Liver (tissue), 9 donors: Measurements from ENCODE around the gene ERCC6L2. TPM values are rescaled to one million over a fixed set of nuclear protein-coding genes. Genes with fewer than 3 reads are reported as not detected.
A peak's percentile ranks its signal among the peaks of the same experiment; 100 is the strongest.

ENCODE experiments used
- DNase-seq: peaks from one replicate; pipeline ENCODE4 v3.0.0-alpha.2; 2017; ENCODE audit warnings: low spot score
- H3K27ac ChIP-seq, 2 donors: one replicate each; pipeline ENCODE4 v1.7.0; 2013; ENCODE audit warnings: inconsistent platforms in 2 of 2, low read length in 2 of 2, control low read depth in 1 of 2, low read depth in 1 of 2, mild to moderate bottlenecking in 1 of 2
- H3K27me3 ChIP-seq, 4 donors: one replicate each; pipeline versions ENCODE4 v1.6.1 to v1.7.0; 2013; ENCODE audit warnings: low read length in 3 of 4, inconsistent platforms in 1 of 4, mild to moderate bottlenecking in 1 of 4, moderate library complexity in 1 of 4; ENCODE audit not compliant: control insufficient read depth in 4 of 4, insufficient read depth in 4 of 4
- H3K36me3 ChIP-seq, 4 donors: one replicate each; pipeline versions ENCODE4 v1.6.1 to v1.7.0; 2013; ENCODE audit warnings: low read length in 3 of 4, mild to moderate bottlenecking in 3 of 4, low read depth in 1 of 4, moderate library complexity in 1 of 4; ENCODE audit not compliant: control insufficient read depth in 4 of 4, insufficient read depth in 3 of 4
- H3K4me1 ChIP-seq, 4 donors: one replicate each; pipeline versions ENCODE4 v1.6.1 to v1.7.0; 2013; ENCODE audit warnings: low read length in 3 of 4, mild to moderate bottlenecking in 3 of 4, moderate library complexity in 1 of 4; ENCODE audit not compliant: control insufficient read depth in 4 of 4, insufficient read depth in 4 of 4
- H3K4me3 ChIP-seq, 3 donors: one replicate each; pipeline versions ENCODE4 v1.6.1 to v1.7.0; 2013; ENCODE audit warnings: low read length in 3 of 3, control low read depth in 1 of 3, low read depth in 1 of 3, mild to moderate bottlenecking in 1 of 3
- H3K9ac ChIP-seq, 2 donors: one replicate each; pipeline ENCODE4 v1.7.0; 2013; ENCODE audit warnings: low read length in 2 of 2, mild to moderate bottlenecking in 2 of 2, moderate library complexity in 2 of 2, control low read depth in 1 of 2, low read depth in 1 of 2
- H3K9me3 ChIP-seq, 4 donors: one replicate each; pipeline versions ENCODE4 v1.6.1 to v1.7.0; 2013; ENCODE audit warnings: low read length in 3 of 4; ENCODE audit not compliant: control insufficient read depth in 4 of 4
- ATF3 ChIP-seq: IDR thresholded peaks from 2 replicates; pipeline ENCODE4 v1.6.1; 2016; ENCODE audit warnings: antibody characterized with exemption
- CTCF ChIP-seq: fragments of 150-350 bp; IDR thresholded peaks from 2 replicates; pipeline ENCODE4 v1.5.1; 2017; ENCODE audit warnings: improper control_type of control experiment, low read depth, low read length; ENCODE audit not compliant: missing input control
- FOXA1 ChIP-seq: IDR thresholded peaks from 2 replicates; pipeline ENCODE4 v1.6.1; 2016; ENCODE audit warnings: antibody characterized with exemption
- FOXA2 ChIP-seq: IDR thresholded peaks from 2 replicates; pipeline ENCODE4 v1.6.1; 2016; ENCODE audit warnings: antibody characterized with exemption
- GABPA ChIP-seq, 2 donors: IDR thresholded peaks in 1 of 2; conservative IDR thresholded peaks in 1 of 2; 2 replicates each; pipeline ENCODE4 v1.6.1; 2016; ENCODE audit warnings: antibody characterized with exemption in 2 of 2, mild to moderate bottlenecking in 1 of 2, moderate library complexity in 1 of 2
- HNF4A ChIP-seq, 2 donors: conservative IDR thresholded peaks; 2 replicates each; pipeline ENCODE4 v1.6.1; 2016; ENCODE audit warnings: antibody characterized with exemption in 2 of 2, mild to moderate bottlenecking in 2 of 2
- HNF4G ChIP-seq: IDR thresholded peaks from 2 replicates; pipeline ENCODE4 v1.6.1; 2016; ENCODE audit warnings: antibody characterized with exemption
- JUND ChIP-seq, 2 donors: IDR thresholded peaks; 2 replicates each; pipeline ENCODE4 v1.6.1; 2016; ENCODE audit warnings: antibody characterized with exemption in 2 of 2
- NR2F2 ChIP-seq: IDR thresholded peaks from 2 replicates; pipeline ENCODE4 v1.6.1; 2016; ENCODE audit warnings: antibody characterized with exemption
- RAD21 ChIP-seq, 2 donors: IDR thresholded peaks; 2 replicates each; pipeline ENCODE4 v1.6.1; 2016; ENCODE audit warnings: antibody characterized with exemption in 2 of 2, mild to moderate bottlenecking in 2 of 2
- REST ChIP-seq: IDR thresholded peaks from 2 replicates; pipeline ENCODE4 v1.6.1; 2016; ENCODE audit warnings: antibody characterized with exemption, mild to moderate bottlenecking
- RXRA ChIP-seq, 2 donors: IDR thresholded peaks; 2 replicates each; pipeline ENCODE4 v1.6.1; 2017 to 2018; ENCODE audit warnings: antibody characterized with exemption in 2 of 2, mild to moderate bottlenecking in 1 of 2
- SP1 ChIP-seq: IDR thresholded peaks from 2 replicates; pipeline ENCODE4 v1.6.1; 2018; ENCODE audit warnings: antibody characterized with exemption, mild to moderate bottlenecking
- TAF1 ChIP-seq: conservative IDR thresholded peaks from 2 replicates; pipeline ENCODE4 v1.6.1; 2016; ENCODE audit warnings: antibody characterized with exemption, mild to moderate bottlenecking
- YY1 ChIP-seq: IDR thresholded peaks from 2 replicates; pipeline ENCODE4 v1.6.1; 2016; ENCODE audit warnings: antibody characterized with exemption, mild to moderate bottlenecking
- ZBTB33 ChIP-seq: IDR thresholded peaks from 2 replicates; pipeline ENCODE4 v1.6.1; 2016; ENCODE audit warnings: antibody characterized with exemption
- WGBS: extraction: QIAGEN DNeasy Blood & Tissue Kit; methylation state at CpG from one replicate; pipeline ENCODE4 v1.1.7; 2013; 5-methylcytosine and 5-hydroxymethylcytosine counted together
- polyA plus RNA-seq, 2 donors: library from polyadenylated mRNA; stranded (reverse) in 1 of 2; unstranded in 1 of 2; fragments of 200-250 nt in 1 of 2; fragments of >200 nt in 1 of 2; fragmentation: Nextera tagmentation in 1 of 2; extraction: Ambion mirVana in 1 of 2; gene quantifications; one replicate each; pipeline versions ENCODE4 v1.2.1 to v1.2.3, GENCODE V29; 2013 to 2015
- total RNA-seq, 2 donors: library from RNA; depleted of rRNA; stranded (reverse); fragments of >200 nt; gene quantifications; one replicate each; pipeline ENCODE4 v1.2.3, GENCODE V29; 2014
- donor health status: healthy.
- donor health status: healthy.
- donor health status: healthy.
- donor health status: healthy.
- donor health status: healthy.

ERCC6L2 gene
- total and polyA plus RNA-seq, 4 donors: 4.7 to 46.0 (median 22.0) TPM

GRCh38 chr9:95930277-95930676, 54.8 kb downstream of the ERCC6L2 start (continued):
- TF ChIP-seq SP1 (no peak), HNF4A (conservative IDR thresholded peaks at IDR 0.05) (peak in 1 of 2 donors; percentile 59), YY1 (peak; percentile 22), HNF4G (no peak)

GRCh38 chr9:95935861-95936578, 60.5 kb downstream of the ERCC6L2 start:
- Histone ChIP-seq H3K4me3 (no peak overlapping the region), H3K4me1 (no peaks in the 10 kb centered on the region), H3K36me3 (peaks cover 2 to 16% (median 8%) of the 10 kb centered on the region in 4 donors), H3K9me3 (no peaks in the 10 kb centered on the region), H3K27me3 (no peaks in the 10 kb centered on the region), H3K9ac (no peak overlapping the region), H3K27ac (no peak overlapping the region)
- WGBS: 95% methylated on average over 2 of the region's 2 CpGs
- no peak for DNase-seq
- no peak for TF ChIP-seq YY1
- TF ChIP-seq RXRA (IDR thresholded peaks at IDR 0.05): no peak
- TF ChIP-seq TAF1: no peak
- TF ChIP-seq GABPA (IDR thresholded peaks at IDR 0.05 in 1 of 2, conservative IDR thresholded peaks at IDR 0.05 in 1 of 2): no peak
- TF ChIP-seq HNF4A (conservative IDR thresholded peaks at IDR 0.05): no peak
- TF ChIP-seq NR2F2: no peak
- TF ChIP-seq FOXA1: no peak
- TF ChIP-seq RAD21 (IDR thresholded peaks at IDR 0.05): no peak
- TF ChIP-seq FOXA2: no peak
- TF ChIP-seq JUND (IDR thresholded peaks at IDR 0.05): no peak
- no peak for TF ChIP-seq REST
- no peak for TF ChIP-seq ZBTB33
- no peak for TF ChIP-seq SP1
- no peak for TF ChIP-seq ATF3
- TF ChIP-seq CTCF: no peak
